HG02798 (cell line): ENCODE results near the gene HHATL.

Experiments used
- ATAC-seq: cut with Tn5 transposase; IDR thresholded peaks from one replicate; pipeline ENCODE4 v1.9.1; 2021; ENCODE audit warnings: mild to moderate bottlenecking; ENCODE audit not compliant: unreplicated experiment, poor library complexity

The HHATL gene

GRCh38 chr3:42656680-42657610 lies 45.7 kb downstream of the HHATL start:
- ATAC-seq: no peak

- ATAC-seq: no peak
Observed at GRCh38 chr3:42655980-42656679, 46.5 kb downstream of the HHATL start.

GRCh38 chr3:42655331-42655888 lies 47.2 kb downstream of the HHATL start:
- ATAC-seq: no peak

GRCh38 chr3:42654331-42655201 lies 48.0 kb downstream of the HHATL start:
- ATAC-seq: no peak

GRCh38 chr3:42653560-42654330 lies 48.9 kb downstream of the HHATL start, which contains the start of gene ZBTB47:
ZBTB47 (plus strand) TSS chr3:42653697; CDS start chr3:42658356, 4,659 bp downstream.
- no peak for ATAC-seq

- ATAC-seq: no peak
Observed at GRCh38 chr3:42653303-42653559, 49.4 kb downstream of the HHATL start.

GRCh38 chr3:42652611-42653302 lies 49.8 kb downstream of the HHATL start:
- peak; percentile 47 for ATAC-seq

- ATAC-seq: no peak
Observed at GRCh38 chr3:42652251-42652610, 50.4 kb downstream of the HHATL start.

- ATAC-seq: no peak
Observed at GRCh38 chr3:42651248-42652091, 51.1 kb downstream of the HHATL start.

GRCh38 chr3:42649783-42650182 lies 52.8 kb downstream of the HHATL start:
- ATAC-seq: no peak

- no peak for ATAC-seq
Observed at GRCh38 chr3:42649006-42649405, 53.6 kb downstream of the HHATL start.

- no peak for ATAC-seq
Observed at GRCh38 chr3:42647821-42648459, 54.7 kb downstream of the HHATL start.
